Measurements from ENCODE around the gene ACOT4.

DNA sequence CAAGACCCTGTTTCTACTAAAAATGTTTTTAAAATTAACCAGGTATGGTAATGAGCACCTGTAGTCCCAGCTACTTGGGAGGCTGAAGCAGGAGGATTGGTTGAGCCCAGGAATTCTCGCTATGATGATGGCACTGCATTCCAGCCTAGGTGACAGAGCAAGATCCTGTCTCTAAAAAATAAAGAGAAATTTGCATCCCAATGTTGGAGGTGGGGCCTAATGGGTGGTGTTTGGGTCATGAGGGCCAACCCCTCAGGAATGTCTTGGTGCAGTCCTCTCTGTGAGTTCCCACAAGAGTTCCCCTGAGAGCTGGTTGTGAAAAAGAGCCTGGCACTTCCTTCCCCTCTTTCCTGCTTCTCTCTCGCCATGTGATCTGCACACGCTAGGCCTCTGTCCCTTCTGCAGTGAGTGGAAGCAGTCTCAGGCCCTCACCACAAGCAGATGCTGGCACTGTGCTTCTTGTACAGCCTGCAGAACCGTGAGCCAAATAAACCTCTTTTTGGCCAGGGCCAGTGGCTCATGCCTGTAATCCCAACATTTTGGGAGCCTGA is 31.9 kb downstream of the ACOT4 start:
- TF ChIP-seq, protein P1, sequence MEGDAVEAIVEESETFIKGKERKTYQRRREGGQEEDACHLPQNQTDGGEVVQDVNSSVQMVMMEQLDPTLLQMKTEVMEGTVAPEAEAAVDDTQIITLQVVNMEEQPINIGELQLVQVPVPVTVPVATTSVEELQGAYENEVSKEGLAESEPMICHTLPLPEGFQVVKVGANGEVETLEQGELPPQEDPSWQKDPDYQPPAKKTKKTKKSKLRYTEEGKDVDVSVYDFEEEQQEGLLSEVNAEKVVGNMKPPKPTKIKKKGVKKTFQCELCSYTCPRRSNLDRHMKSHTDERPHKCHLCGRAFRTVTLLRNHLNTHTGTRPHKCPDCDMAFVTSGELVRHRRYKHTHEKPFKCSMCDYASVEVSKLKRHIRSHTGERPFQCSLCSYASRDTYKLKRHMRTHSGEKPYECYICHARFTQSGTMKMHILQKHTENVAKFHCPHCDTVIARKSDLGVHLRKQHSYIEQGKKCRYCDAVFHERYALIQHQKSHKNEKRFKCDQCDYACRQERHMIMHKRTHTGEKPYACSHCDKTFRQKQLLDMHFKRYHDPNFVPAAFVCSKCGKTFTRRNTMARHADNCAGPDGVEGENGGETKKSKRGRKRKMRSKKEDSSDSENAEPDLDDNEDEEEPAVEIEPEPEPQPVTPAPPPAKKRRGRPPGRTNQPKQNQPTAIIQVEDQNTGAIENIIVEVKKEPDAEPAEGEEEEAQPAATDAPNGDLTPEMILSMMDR (conservative IDR thresholded peaks at IDR 0.05), result no peak
- TF ChIP-seq ZFX (IDR thresholded peaks at IDR 0.05), result no peak
